Calu3 (cell line): ENCODE measurements around the gene IMMP2L. TPM values are rescaled to one million over a fixed set of nuclear protein-coding genes. Genes with fewer than 3 reads are reported as not detected.
A peak's percentile ranks its signal among the peaks of the same experiment; 100 is the strongest.

Source experiments
- BruUV-seq: library from RNA; stranded (reverse); fragments of 400-500 nt; replicated peaks from 2 replicates; lab custom pipeline; 2021; lab: Mats Ljungman, UMichigan
- CTCF ChIA-PET: fragments of 300-600 bp; sonication (Branson Sonifier 250); formaldehyde crosslinking; loops from one replicate; lab custom pipeline; 2022; ENCODE audit warnings: antibody characterized with exemption; lab: Charles Lee
- DNase-seq: peaks from one replicate; pipeline ENCODE4 v3.0.0; 2022
- H3K27ac Mint-ChIP-seq: one replicate; pipeline ENCODE4 v1.8.0; 2022; ENCODE audit warnings: mixed read lengths; ENCODE audit not compliant: unreplicated experiment
- H3K27me3 Mint-ChIP-seq: one replicate; pipeline ENCODE4 v1.8.0; 2022; ENCODE audit warnings: mixed read lengths; ENCODE audit not compliant: unreplicated experiment
- H3K36me3 Mint-ChIP-seq: one replicate; pipeline ENCODE4 v1.8.0; 2022; ENCODE audit warnings: mild to moderate bottlenecking, moderate library complexity, mixed read lengths; ENCODE audit not compliant: insufficient read depth, unreplicated experiment
- H3K4me1 Mint-ChIP-seq: one replicate; pipeline ENCODE4 v1.8.0; 2022; ENCODE audit warnings: mild to moderate bottlenecking, low read depth, mixed read lengths; ENCODE audit not compliant: unreplicated experiment
- H3K4me3 Mint-ChIP-seq: one replicate; pipeline ENCODE4 v1.8.0; 2022; ENCODE audit warnings: mild to moderate bottlenecking, low read depth, moderate library complexity, mixed read lengths; ENCODE audit not compliant: unreplicated experiment
- H3K9me3 Mint-ChIP-seq: one replicate; pipeline ENCODE4 v1.8.0; 2022; ENCODE audit warnings: low read depth, mixed read lengths; ENCODE audit not compliant: unreplicated experiment
- intact Hi-C: fragments of 100-400 bp; cut with micrococcal nuclease; formaldehyde crosslinking; loops from one replicate; pipeline ENCODE4 v1.10.0; 2022; ENCODE audit not compliant: unreplicated experiment
- total RNA-seq: library from RNA; stranded (reverse); gene quantifications from 2 replicates; pipeline ENCODE4 v1.2.3, GENCODE V29; 2022
- TF ChIP-seq, protein P1 (sequence below): fragments of 200-600 bp; IDR thresholded peaks from one replicate; pipeline ENCODE4 v1.8.0; 2022; ENCODE audit warnings: antibody characterized with exemption; ENCODE audit not compliant: unreplicated experiment

IMMP2L gene
- total RNA-seq, 1 experiment from 2014 or later = 28.6 TPM

DNA sequence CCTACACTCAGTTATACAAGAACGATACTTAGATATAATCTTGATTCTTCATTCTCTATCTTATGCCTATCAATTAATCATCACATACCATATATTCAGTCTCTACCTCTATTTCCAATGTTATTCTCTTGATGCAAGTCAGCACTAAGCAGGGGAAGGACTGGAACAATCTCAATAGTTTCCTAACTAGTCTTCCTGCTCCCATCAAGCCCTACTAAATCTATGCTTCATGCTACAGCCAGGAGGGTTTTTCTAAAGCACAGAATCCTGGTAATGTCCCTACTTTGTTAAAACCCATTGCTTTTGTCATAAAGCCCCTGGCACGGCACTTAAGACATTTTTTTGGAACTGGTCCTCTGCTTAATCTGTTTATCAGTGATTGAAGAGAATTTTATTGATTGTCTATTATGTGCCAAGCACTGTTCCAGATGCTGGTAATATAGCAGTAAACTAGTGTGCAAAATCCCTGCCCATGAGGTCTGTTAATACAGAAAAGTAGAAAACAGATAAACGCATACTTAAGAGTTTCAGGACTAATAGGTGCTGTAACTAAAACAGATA lies 794.7 kb downstream of the IMMP2L start:
- CTCF ChIA-PET = no interaction called here
- TF ChIP-seq, protein P1, sequence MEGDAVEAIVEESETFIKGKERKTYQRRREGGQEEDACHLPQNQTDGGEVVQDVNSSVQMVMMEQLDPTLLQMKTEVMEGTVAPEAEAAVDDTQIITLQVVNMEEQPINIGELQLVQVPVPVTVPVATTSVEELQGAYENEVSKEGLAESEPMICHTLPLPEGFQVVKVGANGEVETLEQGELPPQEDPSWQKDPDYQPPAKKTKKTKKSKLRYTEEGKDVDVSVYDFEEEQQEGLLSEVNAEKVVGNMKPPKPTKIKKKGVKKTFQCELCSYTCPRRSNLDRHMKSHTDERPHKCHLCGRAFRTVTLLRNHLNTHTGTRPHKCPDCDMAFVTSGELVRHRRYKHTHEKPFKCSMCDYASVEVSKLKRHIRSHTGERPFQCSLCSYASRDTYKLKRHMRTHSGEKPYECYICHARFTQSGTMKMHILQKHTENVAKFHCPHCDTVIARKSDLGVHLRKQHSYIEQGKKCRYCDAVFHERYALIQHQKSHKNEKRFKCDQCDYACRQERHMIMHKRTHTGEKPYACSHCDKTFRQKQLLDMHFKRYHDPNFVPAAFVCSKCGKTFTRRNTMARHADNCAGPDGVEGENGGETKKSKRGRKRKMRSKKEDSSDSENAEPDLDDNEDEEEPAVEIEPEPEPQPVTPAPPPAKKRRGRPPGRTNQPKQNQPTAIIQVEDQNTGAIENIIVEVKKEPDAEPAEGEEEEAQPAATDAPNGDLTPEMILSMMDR = no peak
- peaks cover 17% of the 10 kb centered on the region for H3K4me1 Mint-ChIP-seq
- intact Hi-C loops = no loop called here
- no peaks in the 10 kb centered on the region for H3K9me3 Mint-ChIP-seq
- no TSS peak for BruUV-seq
- H3K4me3 Mint-ChIP-seq = peak overlapping the region; percentile 0
- H3K36me3 Mint-ChIP-seq = no peaks in the 10 kb centered on the region
- H3K27me3 Mint-ChIP-seq = no peaks in the 10 kb centered on the region
- DNase-seq = no peak
- H3K27ac Mint-ChIP-seq = peak overlapping the region; percentile 24

DNA sequence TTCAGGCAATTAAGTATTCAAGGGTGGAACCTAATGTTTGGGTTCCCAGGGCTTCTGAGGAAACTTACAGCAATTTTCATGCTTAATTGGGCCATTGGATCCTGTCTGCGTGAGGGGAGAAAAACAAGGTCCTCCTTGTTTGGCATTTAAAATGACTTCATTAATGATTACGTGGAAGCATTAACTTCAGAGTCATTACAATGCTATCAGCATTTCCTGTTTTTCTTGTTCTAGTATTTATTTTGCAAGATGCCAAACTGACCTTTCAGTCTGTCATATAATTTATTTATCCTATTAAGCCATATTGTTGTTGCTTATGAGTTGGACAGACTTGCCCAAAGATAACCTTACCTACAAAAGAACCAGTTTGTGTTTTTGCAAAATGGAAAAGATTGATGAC lies 795.4 kb downstream of the IMMP2L start:
- Mint-ChIP-seq H3K4me3 (peak overlapping the region; percentile 0), H3K27me3 (no peaks in the 10 kb centered on the region), H3K27ac (peak overlapping the region; percentile 24), H3K4me1 (peaks cover 17% of the 10 kb centered on the region), H3K9me3 (no peaks in the 10 kb centered on the region), H3K36me3 (no peaks in the 10 kb centered on the region)
- BruUV-seq = no TSS peak
- TF ChIP-seq, protein P1 = no peak
- CTCF ChIA-PET = no interaction called here
- peak; percentile 4 for DNase-seq
- intact Hi-C loops = no loop called here

DNA sequence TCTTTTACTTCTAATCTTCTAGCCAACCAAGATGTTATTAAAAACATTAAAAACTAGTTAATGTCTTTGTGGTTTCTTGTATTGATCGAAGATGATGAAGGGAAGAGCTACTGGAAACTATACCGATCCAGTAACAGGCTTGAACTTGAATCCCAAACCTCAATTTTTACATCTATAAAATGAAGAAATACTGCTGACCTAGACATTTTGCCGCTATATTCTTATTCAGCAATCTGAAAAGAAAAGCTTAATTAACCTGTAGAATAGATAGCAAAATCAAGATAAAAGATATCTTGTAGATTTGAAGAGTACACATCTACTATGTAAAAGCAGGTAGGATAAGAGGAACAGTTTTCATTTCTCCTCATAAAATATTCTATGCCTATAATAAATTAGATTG lies 797.4 kb downstream of the IMMP2L start:
- TF ChIP-seq, protein P1 = no peak
- Mint-ChIP-seq H3K4me1 (peaks cover 17% of the 10 kb centered on the region), H3K27me3 (no peaks in the 10 kb centered on the region), H3K36me3 (no peaks in the 10 kb centered on the region), H3K9me3 (no peaks in the 10 kb centered on the region), H3K4me3 (no peak overlapping the region), H3K27ac (no peak overlapping the region)
- no TSS peak for BruUV-seq
- DNase-seq = no peak
- intact Hi-C loops = no loop called here
- CTCF ChIA-PET = no interaction called here

DNA sequence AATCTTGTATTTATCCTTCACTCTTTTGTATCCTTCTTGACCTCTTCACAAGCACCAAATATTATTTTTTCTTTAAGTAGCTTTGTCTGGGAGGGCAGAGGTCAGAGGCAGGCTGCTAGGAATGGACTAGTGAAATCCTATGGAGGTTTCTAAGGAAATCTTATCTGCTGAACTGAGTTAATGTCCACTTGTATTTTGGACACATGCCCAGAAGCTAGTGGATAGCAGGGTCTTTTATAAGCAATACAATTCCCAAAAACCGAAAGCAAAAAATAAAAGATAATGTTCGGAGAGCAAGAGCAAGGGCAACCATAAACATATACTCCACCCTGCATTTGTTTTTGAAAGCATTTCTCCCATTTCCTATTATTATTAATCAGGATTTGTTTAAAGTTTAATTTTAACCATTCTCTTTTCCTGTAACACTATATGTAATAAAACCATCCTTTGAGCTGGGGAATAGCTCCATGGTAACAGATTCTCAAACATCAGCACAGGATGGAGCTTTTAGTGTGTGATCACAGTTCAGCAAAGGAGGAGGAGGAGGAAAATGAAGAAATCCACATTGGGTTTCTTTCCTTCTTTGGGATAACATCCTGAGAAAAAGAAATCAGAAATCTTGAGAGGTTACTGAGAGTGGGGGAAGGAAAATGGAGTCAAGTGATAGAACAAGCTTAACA lies 799.6 kb downstream of the IMMP2L start:
- Mint-ChIP-seq H3K27ac (peak overlapping the region; percentile 10), H3K36me3 (no peaks in the 10 kb centered on the region), H3K9me3 (no peaks in the 10 kb centered on the region), H3K4me3 (no peak overlapping the region), H3K27me3 (no peaks in the 10 kb centered on the region), H3K4me1 (peaks cover 9% of the 10 kb centered on the region)
- peak; percentile 7 for DNase-seq
- intact Hi-C loops = no loop called here
- no TSS peak for BruUV-seq
- TF ChIP-seq, protein P1 = no peak
- CTCF ChIA-PET = no interaction called here
